ENCODE measurements around the gene CYP21A2.
"Not testable (repeated sequence)": the region's sequence is repeated elsewhere in the genome, so short reads cannot be mapped to it uniquely, and the experiment has no call there.

Gene CYP21A2

DNA sequence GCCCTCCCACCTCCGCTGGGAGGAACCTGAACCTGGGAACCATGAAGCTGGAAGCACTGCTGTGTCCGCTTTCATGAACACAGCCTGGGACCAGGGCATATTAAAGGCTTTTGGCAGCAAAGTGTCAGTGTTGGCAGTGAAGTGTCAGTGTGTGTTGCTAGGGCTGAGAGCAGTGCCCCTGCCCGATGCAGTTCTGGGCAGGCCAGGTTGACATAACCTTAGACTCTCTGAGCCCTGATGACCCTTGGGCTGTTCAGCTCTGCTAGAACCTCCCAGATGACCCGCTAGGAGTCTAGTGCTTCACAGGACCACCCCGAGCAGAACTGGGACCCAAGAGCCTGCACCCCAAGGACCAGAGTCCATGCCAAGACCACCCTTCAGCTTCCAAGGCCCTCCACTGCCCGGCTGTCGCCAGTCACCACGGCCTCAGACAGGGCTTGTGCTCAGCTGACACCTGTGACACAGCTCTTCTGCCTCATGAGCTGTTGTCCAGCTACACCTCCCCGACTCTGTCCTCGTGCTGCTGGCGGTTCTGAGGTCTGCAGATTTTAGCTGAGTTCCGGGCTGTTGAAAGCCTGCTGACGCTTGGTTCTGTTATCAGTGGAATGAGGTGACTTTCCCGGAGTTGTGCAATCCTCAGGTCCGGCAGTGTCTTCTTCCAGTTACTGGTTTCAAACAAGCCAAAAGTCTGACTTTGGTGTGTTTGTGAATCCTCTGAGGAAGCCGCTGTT, 2.8 kb upstream of the CYP21A2 start:
- not testable (repeated sequence) for DNase-seq (ENCODE audit: low read depth)

DNA sequence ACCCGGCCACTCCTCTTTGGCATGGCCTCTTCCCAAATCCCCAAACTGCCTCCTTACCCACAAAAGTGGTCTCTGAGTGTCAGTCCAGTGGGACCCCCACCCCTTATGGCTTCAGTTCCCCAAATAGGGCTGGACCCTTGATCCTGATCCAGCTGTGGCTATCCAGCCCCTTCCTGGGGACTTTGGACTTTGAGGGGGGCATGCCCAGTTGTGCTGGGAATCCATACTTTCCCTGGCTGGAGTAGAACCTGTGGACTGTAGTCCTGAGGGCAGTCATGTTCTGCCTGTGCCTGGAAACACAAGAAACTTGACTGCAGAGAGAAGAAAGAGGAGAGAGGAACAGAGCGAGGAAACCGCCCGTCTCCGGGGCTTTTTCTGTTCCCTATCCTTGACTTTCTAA, 1.1 kb upstream of the CYP21A2 start:
- not testable (repeated sequence) for DNase-seq (ENCODE audit: low read depth)

DNA sequence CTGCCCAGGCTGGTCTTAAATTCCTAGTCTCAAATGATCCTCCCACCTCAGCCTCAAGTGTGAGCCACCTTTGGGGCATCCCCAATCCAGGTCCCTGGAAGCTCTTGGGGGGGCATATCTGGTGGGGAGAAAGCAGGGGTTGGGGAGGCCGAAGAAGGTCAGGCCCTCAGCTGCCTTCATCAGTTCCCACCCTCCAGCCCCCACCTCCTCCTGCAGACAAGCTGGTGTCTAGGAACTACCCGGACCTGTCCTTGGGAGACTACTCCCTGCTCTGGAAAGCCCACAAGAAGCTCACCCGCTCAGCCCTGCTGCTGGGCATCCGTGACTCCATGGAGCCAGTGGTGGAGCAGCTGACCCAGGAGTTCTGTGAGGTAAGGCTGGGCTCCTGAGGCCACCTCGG, 663 bp downstream of the CYP21A2 start:
- not testable (repeated sequence) for DNase-seq (ENCODE audit: low read depth)

DNA sequence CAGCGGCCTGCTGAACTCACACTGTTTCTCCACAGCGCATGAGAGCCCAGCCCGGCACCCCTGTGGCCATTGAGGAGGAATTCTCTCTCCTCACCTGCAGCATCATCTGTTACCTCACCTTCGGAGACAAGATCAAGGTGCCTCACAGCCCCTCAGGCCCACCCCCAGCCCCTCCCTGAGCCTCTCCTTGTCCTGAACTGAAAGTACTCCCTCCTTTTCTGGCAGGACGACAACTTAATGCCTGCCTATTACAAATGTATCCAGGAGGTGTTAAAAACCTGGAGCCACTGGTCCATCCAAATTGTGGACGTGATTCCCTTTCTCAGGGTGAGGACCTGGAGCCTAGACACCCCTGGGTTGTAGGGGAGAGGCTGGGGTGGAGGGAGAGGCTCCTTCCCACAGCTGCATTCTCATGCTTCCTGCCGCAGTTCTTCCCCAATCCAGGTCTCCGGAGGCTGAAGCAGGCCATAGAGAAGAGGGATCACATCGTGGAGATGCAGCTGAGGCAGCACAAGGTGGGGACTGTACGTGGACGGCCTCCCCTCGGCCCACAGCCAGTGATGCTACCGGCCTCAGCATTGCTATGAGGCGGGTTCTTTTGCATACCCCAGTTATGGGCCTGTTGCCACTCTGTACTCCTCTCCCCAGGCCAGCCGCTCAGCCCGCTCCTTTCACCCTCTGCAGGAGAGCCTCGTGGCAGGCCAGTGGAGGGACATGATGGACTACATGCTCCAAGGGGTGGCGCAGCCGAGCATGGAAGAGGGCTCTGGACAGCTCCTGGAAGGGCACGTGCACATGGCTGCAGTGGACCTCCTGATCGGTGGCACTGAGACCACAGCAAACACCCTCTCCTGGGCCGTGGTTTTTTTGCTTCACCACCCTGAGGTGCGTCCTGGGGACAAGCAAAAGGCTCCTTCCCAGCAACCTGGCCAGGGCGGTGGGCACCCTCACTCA, 1.4 kb downstream of the CYP21A2 start:
- not testable (repeated sequence) for DNase-seq (ENCODE audit: low read depth)

DNA sequence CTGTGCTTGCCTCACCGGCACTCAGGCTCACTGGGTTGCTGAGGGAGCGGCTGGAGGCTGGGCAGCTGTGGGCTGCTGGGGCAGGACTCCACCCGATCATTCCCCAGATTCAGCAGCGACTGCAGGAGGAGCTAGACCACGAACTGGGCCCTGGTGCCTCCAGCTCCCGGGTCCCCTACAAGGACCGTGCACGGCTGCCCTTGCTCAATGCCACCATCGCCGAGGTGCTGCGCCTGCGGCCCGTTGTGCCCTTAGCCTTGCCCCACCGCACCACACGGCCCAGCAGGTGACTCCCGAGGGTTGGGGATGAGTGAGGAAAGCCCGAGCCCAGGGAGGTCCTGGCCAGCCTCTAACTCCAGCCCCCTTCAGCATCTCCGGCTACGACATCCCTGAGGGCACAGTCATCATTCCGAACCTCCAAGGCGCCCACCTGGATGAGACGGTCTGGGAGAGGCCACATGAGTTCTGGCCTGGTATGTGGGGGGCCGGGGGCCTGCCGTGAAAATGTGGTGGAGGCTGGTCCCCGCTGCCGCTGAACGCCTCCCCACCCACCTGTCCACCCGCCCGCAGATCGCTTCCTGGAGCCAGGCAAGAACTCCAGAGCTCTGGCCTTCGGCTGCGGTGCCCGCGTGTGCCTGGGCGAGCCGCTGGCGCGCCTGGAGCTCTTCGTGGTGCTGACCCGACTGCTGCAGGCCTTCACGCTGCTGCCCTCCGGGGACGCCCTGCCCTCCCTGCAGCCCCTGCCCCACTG, 2.3 kb downstream of the CYP21A2 start:
- not testable (repeated sequence) for DNase-seq (ENCODE audit: low read depth)

DNA sequence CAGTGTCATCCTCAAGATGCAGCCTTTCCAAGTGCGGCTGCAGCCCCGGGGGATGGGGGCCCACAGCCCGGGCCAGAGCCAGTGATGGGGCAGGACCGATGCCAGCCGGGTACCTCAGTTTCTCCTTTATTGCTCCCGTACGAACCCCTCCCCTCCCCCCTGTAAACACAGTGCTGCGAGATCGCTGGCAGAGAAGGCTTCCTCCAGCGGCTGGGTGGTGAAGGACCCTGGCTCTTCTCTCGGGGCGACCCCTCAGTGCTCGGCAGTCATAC, 2.8 kb downstream of the CYP21A2 start:
- not testable (repeated sequence) for DNase-seq (ENCODE audit: low read depth)

DNA sequence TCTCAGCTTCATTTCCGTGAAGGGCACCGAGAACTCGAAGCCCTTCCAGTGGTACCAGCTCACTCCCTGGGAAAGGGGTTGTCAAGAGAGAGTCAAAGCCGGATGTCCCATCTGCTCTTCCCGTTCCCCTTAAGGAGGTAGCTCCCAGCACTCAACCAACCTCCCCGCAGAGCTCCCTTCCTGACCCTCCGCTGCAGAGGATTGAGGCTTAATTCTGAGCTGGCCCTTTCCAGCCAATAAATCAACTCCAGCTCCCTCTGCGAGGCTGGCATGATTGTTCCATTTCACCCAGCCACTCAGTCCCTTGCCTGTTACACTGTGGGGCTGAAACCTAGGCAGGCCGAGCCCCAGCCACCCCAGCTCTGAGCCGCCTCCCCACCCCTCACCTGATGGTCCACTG, 3.2 kb downstream of the CYP21A2 start:
- not testable (repeated sequence) for DNase-seq (ENCODE audit: low read depth)

DNA sequence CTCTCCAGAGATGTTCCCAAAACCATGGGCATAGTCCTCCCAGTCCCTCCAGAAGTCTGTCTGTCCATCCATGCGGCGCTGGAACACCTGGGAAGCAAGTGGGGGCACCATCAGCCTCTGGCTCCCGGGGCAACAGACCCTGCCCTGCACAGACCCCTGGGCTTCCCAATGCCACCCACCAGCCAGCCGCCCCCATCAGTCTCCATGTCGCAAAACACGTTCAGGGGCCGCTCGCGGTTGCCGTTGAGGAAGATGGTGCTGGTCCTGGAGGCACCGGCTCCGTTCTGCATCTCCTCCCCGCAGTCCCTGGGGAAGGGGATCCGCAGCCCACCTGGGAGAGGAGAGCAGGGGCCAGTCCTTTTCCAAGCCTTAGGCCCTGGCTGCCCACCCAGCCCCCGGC, 4.1 kb downstream of the CYP21A2 start:
- not testable (repeated sequence) for DNase-seq (ENCODE audit: low read depth)

DNA sequence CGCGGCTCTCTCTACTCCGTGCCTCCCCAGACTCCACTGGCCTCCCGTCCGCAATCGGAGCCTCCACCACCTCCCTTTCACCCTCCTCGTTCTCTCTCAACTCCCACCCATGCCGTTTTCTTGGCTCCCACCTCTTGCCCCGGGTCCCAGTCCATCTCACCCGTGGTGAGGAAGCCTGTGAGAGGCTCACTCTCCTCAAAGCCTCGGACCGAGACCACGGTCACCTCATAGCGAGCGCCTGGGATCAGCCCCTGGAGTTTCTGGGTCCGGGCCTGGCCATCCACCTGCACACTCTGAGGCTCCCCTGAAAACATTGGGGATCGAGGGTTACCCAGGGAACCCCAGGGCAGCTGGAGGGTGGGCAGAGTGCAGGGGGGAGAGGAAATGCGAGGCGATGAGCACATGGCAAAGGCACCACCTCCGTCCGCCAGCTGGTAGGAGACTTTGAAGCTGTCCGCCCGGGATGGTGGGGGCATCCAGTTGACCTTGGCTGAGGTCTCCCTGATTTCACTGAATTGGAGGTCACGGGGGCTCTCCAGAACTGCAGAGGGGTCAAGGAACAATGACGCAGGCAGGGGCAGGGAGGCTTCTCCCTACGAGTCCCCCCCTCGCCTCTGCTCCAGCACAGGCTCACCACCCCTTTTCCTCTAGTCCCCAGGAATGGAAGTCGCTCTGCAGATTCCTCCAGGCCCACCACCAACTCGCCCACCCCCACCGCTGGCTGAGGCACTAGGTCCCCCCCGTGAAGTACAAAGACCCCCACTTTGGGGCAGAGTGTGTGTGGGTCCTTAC, 5.6 kb downstream of the CYP21A2 start:
- DNase-seq (ENCODE audit: low read depth), result not testable (repeated sequence)

DNA sequence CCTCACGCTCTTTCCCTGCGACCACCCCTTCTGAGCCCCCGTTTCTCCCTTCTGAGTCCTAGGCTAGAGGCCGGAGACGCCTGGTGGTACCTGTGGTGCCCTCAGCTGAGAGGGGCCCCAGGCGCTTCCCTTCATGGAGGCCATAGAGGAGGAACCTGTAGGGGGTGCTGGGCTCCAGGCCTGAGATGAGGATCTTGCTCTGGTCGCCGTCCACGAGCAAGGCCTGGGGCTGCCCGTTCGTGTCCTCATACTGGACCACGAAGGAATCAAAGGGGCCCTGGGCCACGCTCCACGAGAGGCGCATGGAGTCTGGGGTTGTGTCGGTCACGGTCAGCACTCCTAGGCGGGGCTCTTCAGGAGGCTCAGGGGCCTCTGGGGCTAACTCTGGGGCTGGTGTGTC, 6.7 kb downstream of the CYP21A2 start:
- DNase-seq (ENCODE audit: low read depth), result not testable (repeated sequence)

DNA sequence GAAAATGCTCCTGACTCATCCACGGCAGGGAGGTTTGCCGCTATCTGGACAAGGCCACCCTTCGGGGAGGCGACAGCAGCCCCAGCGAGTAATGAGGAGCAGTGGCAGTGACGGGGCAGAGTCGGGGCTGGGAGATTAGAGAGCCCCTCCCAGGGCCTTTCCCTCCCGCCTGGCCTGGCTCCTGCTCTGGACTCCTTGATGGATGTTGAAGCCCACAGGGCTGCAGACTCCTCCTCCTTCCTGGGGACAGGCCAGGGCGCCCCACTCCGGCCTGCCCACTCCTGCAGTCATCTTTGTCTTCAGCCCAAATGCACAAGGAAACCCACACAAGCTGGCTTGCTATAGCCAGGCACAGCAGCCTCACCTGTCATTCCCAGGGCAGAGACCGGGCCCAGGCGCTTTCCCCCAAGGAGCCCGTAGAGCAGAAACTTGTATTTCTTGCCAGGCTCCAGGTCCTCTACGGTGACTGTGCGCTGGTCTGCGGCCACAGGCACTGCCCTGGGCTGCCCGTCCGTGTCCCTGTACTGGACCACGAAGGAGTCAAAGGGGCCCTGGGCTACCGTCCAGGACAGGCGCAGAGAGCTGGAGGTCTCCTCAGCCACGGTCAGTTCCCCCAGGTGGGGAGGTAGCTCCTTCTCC, 7.7 kb downstream of the CYP21A2 start:
- DNase-seq (ENCODE audit: low read depth), result no peak

DNA sequence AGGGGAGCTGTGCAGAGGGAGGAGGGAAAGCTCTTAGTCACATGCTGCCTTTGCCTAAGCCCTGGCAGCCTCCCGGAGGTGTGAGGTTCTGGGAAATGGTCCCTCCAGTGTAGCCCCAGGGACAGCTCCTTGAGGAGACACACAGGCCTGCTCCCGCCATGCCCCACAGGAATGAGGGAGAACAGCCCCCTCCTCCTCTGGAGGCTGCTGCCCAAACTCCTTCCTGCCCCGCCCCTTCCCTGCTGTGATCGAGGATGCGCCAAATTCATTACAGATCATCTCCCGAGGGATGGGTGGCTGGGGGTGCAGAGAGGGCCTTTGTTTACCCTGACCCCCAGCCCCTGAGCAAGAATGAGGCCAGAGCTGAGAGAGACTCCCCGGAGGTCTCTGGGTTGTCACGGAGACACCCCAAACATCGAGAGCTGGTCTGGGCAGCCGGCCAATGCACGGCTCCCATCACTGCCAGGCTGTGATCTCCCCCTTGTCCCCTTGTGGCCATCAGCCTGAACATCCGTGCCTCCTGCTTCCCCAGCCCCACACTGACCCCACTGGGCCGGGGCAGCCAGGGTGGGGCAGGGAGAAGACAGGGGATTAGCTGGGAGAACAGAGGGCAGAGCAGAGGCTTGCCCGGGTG, 8.4 kb downstream of the CYP21A2 start:
- DNase-seq (ENCODE audit: low read depth), result no peak

DNA sequence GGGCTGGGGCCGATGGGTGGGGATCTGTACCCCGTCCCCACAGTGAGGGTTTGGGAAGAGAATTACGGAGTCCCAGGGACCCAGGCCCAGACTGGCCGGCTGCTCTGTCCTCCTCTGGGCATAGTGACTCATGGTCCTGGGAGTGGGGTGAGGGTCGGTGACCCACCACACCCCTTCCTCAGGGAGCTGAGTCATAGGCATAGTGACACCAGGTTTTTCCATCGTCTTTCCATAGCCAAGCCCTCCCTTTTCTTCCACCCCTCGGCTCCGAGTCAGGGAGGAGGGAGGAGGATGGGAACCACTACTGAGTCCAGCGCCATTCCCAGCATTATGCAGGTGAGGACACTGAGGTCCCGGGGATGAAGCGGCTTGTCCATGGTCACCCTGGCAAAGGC, 8.9 kb downstream of the CYP21A2 start:
- no peak for DNase-seq (ENCODE audit: low read depth)

DNA sequence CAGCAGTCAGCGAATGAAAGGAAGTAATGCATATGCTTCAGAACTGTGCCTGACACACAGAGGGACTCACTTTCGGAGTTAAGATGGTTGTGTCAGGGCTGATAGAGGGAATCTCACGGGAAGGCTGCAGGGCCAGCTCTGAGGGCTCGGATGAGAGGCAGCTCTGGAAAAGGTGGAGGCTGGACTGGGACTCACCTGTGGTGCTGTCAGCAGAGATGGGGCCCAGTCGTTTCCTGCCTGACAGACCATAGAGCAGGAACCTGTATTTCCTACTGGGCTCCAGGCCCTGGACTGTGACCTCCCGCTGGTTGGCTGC, 9.3 kb downstream of the CYP21A2 start:
- DNase-seq (ENCODE audit: low read depth), result no peak

DNA sequence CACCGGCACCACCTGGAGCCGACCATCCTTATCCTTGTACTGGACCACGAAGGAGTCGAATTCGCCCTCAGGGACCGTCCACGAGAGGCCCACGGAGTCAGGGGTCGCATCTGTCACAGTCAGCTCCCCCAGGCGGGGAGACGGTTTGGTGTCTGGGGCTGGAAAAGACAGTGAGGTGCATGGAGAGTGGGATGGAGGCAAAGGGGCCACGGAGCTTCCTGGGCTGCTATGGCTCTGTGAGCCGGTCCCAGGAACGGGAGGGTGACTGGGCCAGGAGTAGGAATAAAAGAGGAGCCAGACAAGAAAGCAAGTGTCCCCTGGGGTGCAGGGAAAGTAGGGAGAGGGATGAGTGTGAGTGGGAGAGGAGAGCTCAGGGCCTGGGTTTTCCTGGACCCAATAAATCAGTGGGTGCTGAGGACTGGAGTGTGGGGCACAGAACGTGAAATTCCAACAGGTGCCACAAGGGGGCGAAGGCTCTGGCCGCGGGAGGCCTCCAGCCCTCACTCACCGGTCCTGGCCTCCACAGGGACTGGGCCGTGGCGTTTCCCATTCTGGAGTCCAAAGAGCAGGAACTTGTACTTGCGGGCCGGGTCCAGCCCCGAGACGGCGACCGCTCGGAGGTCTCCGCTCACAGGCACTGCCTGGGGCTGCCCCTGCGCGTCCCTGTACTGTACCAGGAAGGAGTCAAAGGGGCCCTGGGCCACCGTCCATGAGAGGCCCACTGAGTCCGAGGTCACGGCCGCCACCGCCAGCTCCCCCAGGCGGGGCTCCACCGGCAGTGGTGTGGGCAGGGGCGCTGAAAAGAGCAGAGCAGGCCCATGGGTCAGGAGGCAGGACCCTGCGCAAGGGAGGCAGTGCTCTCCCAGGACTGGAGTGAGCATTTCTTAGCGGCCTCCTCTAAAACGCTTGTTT, 9.9 kb downstream of the CYP21A2 start:
- peak; percentile 41 for DNase-seq (ENCODE audit: low read depth)

DNA sequence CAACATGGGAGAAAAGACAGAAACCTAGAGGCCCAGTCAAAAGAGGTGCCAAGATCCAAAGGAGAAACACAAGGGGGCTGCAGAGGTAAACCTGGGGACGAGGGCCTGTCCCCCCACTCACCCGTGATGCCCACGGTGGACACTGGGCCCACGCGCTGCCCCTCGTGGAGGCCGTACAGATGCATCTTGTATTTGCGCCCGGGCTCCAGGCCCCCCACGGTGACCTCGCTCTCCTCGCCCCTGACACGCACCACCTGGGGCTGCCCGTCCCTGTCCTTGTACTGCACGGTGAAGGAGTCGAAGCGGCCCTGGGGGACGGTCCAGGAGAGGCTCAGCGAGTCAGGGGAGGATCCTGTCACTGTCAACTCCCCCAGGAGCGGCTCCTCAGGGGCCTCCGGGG, 10.9 kb downstream of the CYP21A2 start:
- DNase-seq (ENCODE audit: low read depth), result not testable (repeated sequence)

DNA sequence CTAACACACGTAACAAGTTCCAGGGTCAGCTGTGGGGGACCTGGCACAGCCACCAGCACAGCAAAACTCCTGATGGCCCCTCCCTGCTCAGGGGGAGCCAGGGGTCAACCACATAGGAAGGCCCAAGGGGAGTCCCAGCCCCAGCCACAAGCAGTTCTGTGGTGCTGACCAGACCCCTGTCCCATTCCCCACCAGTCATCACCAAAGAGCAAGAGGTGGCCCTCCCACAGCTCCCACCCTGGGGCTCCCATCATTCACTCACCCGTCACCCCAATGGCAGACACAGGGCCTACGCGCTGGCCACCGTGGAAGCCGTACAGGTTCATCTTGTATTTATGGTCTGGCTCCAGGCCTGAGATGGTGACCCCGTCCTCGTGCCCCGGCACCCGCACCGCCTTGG, 11.5 kb downstream of the CYP21A2 start:
- not testable (repeated sequence) for DNase-seq (ENCODE audit: low read depth)

DNA sequence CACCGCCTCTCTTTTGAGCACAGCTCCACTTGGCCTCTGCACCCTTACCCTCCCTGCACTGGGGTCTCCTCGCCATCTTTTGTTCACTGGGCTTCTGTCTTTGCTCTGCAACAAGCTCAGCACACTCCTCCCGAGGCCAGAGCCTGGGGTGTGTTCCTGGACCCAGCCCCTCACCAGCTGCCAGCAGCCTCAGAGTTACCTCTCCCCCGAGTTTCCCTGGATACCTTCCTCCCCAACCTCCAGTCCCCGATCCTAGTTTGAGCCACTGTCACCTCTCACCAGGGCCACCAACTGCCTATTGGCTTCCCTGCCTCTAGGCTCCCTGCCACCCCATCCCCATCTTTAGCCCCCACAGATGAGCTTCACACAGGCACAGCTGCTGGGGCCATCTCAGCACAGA, 12.3 kb downstream of the CYP21A2 start:
- no peak for DNase-seq (ENCODE audit: low read depth)

DNA sequence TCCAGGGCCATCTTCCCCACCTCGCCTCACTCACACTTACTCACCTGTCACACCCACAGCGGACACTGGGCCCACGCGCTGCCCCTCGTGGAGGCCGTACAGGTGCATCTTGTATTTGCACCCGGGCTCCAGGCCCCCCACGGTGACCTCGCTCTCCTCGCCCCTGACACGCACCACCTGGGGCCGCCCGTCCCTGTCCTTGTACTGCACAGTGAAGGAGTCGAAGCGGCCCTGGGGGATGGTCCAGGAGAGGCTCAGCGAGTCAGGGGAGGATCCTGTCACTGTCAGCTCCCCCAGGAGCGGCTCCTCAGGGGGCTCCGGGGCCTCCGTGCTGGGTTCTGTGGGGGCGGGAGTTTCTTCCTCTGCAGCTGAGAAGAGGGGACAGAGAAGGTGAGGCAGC, 14.4 kb downstream of the CYP21A2 start:
- not testable (repeated sequence) for DNase-seq (ENCODE audit: low read depth)

DNA sequence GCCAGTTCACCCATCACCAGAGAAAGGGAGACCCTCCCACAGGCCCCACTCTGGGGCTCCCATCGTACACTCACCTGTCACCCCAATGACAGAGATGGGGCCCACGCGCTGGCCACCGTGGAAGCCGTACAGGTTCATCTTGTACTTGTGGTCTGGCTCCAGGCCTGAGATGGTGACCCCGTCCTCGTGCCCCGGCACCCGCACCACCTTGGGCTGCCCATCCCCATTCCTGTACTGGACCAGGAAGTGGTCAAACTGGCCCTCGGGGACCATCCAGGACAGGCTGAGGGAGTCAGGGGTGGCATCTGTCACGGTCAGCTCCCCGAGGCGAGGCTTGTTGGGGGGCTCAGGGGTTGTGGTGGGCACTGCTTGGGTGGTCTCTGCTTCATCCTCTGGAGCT, 15.1 kb downstream of the CYP21A2 start:
- not testable (repeated sequence) for DNase-seq (ENCODE audit: low read depth)
